ENCODE results near the gene CHRNB2. TPM values are rescaled to one million over a fixed set of nuclear protein-coding genes. Genes with fewer than 3 reads are reported as not detected.

Gene CHRNB2
- total and polyA plus RNA-seq, 2 of the 8 experiments (the other 6 are each of a cell fraction or from before 2014, with no cell fraction given) = 3.1 to 4.1 TPM

GRCh38 chr1:154521695-154522094 lies 45.9 kb upstream of the CHRNB2 start:
- no peaks in the 10 kb centered on the region for H4K20me1 ChIP-seq (replicated peaks in 1 of 2; ENCODE audit: control insufficient read depth in 1 of 2, insufficient read depth in 2 of 2, low read length in 2 of 2)
- H4K5ac ChIP-seq (ENCODE audit: insufficient read length, low read depth, low read length) = no peak overlapping the region
- H3K18ac ChIP-seq (ENCODE audit: extremely low read depth, low read length) = no peak overlapping the region
- H2BK120ac ChIP-seq (replicated peaks; ENCODE audit: low read depth, low read length) = no peak overlapping the region
- no peak overlapping the region for H4K8ac ChIP-seq (ENCODE audit: extremely low read depth, insufficient read depth, low read length)
- H3K27me3 ChIP-seq (replicated peaks in 1 of 4; ENCODE audit: control insufficient read depth in 3 of 4, extremely low read depth in 1 of 4, insufficient read depth in 3 of 4, low read length in 3 of 4) = peaks cover 0 to 3% (median 0%) of the 10 kb centered on the region in 4 experiments; a peak in 1 of 7 replicates
- no peaks in the 10 kb centered on the region for H3K23me2 ChIP-seq (ENCODE audit: low read depth, low read length)
- no peaks in the 10 kb centered on the region for H3K9me3 ChIP-seq (ENCODE audit: insufficient read depth in 2 of 2, low read depth in 1 of 2, low read length in 1 of 2)
- POLR2A ChIA-PET (ENCODE audit: partially characterized antibody) = no interaction called here
- DNase-seq (ENCODE audit: low read depth in 1 of 2, low spot score in 2 of 2) = no peak
- H4K91ac ChIP-seq (replicated peaks; ENCODE audit: insufficient read length, low read length) = no peak overlapping the region
- no peak overlapping the region for H3K23ac ChIP-seq (ENCODE audit: insufficient read length)
- H2AK5ac ChIP-seq (ENCODE audit: low read depth, low read length) = no peak overlapping the region
- H3K4ac ChIP-seq (replicated peaks; ENCODE audit: insufficient read length, low read depth, low read length) = no peak overlapping the region
- H3K79me2 ChIP-seq (ENCODE audit: control insufficient read depth in 1 of 2, insufficient read depth in 2 of 2, low read length in 2 of 2) = no peaks in the 10 kb centered on the region
- H3K27ac ChIP-seq (ENCODE audit: low read depth, low read length) = no peak overlapping the region
- 82% methylated on average over 3 of the region's 3 CpGs; no CpG with 5 or more reads in 1 of the 2 experiments for WGBS, 2 experiments (ENCODE audit: extremely low coverage in 1 of 2, insufficient coverage in 1 of 2, insufficient read length in 1 of 2, insufficient replicate concordance in 2 of 2, low coverage in 1 of 2, low lambda C conversion rate in 2 of 2, missing lambda C conversion rate in 1 of 2)
- no peak overlapping the region for H2BK5ac ChIP-seq (ENCODE audit: low read depth, low read length)
- H3K36me3 ChIP-seq (ENCODE audit: control insufficient read depth in 2 of 4, insufficient read depth in 4 of 4, low read length in 3 of 4) = no peaks in the 10 kb centered on the region; a peak in 1 of 8 replicates
- H3K4me3 ChIP-seq (ENCODE audit: extremely low read depth in 1 of 4, insufficient read depth in 2 of 4, low read depth in 3 of 4, low read length in 4 of 4) = no peak overlapping the region
- no peaks in the 10 kb centered on the region; a peak in 1 of 7 replicates for H3K4me1 ChIP-seq (replicated peaks in 1 of 4; ENCODE audit: control insufficient read depth in 3 of 4, insufficient read depth in 4 of 4, low read length in 3 of 4)
- H3K56ac ChIP-seq (replicated peaks; ENCODE audit: insufficient read length, low read depth, low read length) = no peak overlapping the region
- H3K14ac ChIP-seq (ENCODE audit: insufficient read length) = no peak overlapping the region
- H3K4me2 ChIP-seq (ENCODE audit: insufficient read depth in 1 of 2, low read depth in 2 of 2, low read length in 2 of 2) = no peak overlapping the region
- FAIRE-seq = no peak
- no peak overlapping the region for H2BK20ac ChIP-seq (ENCODE audit: low read length)
- H2AFZ ChIP-seq (ENCODE audit: low read length) = no peak overlapping the region
- CTCF ChIA-PET (ENCODE audit: partially characterized antibody) = interaction anchor here (0.6 to 1.6 kb wide), 4 partner anchors 10 to 696 kb away, joined by 3 to 4 read pairs (median 3); no protein-coding TSS in a partner anchor
- H2BK15ac ChIP-seq (ENCODE audit: low read length) = no peak overlapping the region
- no peak overlapping the region for H2BK12ac ChIP-seq (ENCODE audit: low read depth, low read length)
- H3K79me1 ChIP-seq (ENCODE audit: low read depth, low read length) = no peaks in the 10 kb centered on the region
- no peak overlapping the region for H3K9ac ChIP-seq (replicated peaks in 1 of 4; ENCODE audit: extremely low read depth in 1 of 4, low read depth in 3 of 4, low read length in 3 of 4)
- TF ChIP-seq FOSL1 (IDR thresholded peaks at IDR 0.05; ENCODE audit: insufficient read depth, low read depth, low read length) (no peak), POLR2A (IDR thresholded peaks at IDR 0.05; ENCODE audit: control extremely low read depth in 1 of 2, low read depth in 2 of 2, low read length in 2 of 2) (no peak), RAD21 (IDR thresholded peaks at IDR 0.05 in 1 of 2, conservative IDR thresholded peaks at IDR 0.05 in 1 of 2; ENCODE audit: low read depth in 2 of 2, low read length in 2 of 2) (no peak), ATF3 (IDR thresholded peaks at IDR 0.05; ENCODE audit: insufficient read depth, low read depth, low read length) (no peak), SIX5 (IDR thresholded peaks at IDR 0.05; ENCODE audit: low read depth, low read length) (no peak), GABPA (IDR thresholded peaks at IDR 0.05; ENCODE audit: borderline replicate concordance, insufficient read depth, low read length) (no peak), NRF1 (IDR thresholded peaks at IDR 0.05; ENCODE audit: low read depth, low read length) (no peak), RFX5 (IDR thresholded peaks at IDR 0.05; ENCODE audit: borderline replicate concordance, low read depth, low read length) (no peak), TAF1 (IDR thresholded peaks at IDR 0.05; ENCODE audit: low read depth, low read length) (no peak), GTF2F1 (IDR thresholded peaks at IDR 0.05; ENCODE audit: borderline replicate concordance, low read depth, low read length) (no peak), CTCF (IDR thresholded peaks at IDR 0.05; ENCODE audit: control extremely low read depth in 1 of 3, insufficient read depth in 1 of 3, low read depth in 1 of 3, low read length in 3 of 3) (no peak)

Data from H1 (cell line).